ENCODE results near the gene SHANK1.

Gene SHANK1

DNA sequence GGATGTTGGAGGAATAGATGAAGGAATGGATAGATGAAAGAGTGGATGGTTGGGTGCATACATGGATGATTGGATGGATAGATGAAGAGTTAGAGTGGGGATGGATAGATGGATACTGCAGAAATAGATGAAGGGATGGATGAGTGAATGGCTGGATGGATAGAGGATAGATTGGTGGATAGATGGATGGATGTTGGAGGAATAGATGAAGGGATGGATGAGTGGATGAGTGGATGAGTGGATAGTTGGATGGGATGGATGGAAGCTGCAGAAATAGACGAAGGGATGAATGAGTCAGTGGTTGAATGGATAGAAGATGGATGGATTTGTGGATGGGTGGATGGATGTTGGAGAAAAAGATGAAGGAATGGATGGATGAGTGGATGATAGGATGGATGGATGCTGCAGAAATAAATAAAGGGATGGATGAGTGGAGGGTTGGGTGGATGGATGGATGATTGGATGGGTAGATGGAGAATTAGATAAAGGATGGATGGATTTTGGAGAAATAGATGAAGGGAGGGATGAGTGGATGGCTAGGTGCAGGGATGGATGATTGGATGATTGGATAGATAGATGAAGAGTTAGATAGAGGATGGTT is 75.2 kb downstream of the SHANK1 start:
- no peak overlapping the region for H3K4me3 ChIP-seq (ENCODE audit: control insufficient read depth, low read depth, low read length)
- TF ChIP-seq, protein P1, sequence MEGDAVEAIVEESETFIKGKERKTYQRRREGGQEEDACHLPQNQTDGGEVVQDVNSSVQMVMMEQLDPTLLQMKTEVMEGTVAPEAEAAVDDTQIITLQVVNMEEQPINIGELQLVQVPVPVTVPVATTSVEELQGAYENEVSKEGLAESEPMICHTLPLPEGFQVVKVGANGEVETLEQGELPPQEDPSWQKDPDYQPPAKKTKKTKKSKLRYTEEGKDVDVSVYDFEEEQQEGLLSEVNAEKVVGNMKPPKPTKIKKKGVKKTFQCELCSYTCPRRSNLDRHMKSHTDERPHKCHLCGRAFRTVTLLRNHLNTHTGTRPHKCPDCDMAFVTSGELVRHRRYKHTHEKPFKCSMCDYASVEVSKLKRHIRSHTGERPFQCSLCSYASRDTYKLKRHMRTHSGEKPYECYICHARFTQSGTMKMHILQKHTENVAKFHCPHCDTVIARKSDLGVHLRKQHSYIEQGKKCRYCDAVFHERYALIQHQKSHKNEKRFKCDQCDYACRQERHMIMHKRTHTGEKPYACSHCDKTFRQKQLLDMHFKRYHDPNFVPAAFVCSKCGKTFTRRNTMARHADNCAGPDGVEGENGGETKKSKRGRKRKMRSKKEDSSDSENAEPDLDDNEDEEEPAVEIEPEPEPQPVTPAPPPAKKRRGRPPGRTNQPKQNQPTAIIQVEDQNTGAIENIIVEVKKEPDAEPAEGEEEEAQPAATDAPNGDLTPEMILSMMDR (IDR thresholded peaks at IDR 0.05; ENCODE audit: control insufficient read depth, insufficient read depth, low read depth, low read length, missing control alignments) = no peak
- DNase-seq (ENCODE audit: low read depth) = no peak

DNA sequence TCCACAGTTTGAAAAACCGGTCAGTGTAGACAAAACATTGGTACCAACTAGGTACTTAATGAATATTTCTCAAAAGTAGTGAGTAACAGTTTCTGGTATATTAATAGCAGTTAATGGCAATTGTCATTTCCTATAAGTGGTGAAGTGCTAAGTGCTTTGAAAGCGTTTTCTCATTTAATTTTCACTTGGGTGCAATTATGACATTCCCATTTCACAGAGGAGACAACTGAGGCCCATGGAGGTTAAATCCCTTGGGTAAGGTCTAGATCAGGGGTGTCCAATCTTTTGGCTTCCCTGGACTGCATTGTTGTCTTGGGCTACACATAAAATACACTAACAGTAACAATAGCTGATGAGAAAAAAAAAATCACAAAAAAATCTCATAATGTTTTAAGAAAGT is 79.2 kb downstream of the SHANK1 start:
- TF ChIP-seq, protein P1 (IDR thresholded peaks at IDR 0.05; ENCODE audit: control insufficient read depth, insufficient read depth, low read depth, low read length, missing control alignments) = no peak
- no peak overlapping the region for H3K4me3 ChIP-seq (ENCODE audit: control insufficient read depth, low read depth, low read length)
- DNase-seq (ENCODE audit: low read depth) = no peak

DNA sequence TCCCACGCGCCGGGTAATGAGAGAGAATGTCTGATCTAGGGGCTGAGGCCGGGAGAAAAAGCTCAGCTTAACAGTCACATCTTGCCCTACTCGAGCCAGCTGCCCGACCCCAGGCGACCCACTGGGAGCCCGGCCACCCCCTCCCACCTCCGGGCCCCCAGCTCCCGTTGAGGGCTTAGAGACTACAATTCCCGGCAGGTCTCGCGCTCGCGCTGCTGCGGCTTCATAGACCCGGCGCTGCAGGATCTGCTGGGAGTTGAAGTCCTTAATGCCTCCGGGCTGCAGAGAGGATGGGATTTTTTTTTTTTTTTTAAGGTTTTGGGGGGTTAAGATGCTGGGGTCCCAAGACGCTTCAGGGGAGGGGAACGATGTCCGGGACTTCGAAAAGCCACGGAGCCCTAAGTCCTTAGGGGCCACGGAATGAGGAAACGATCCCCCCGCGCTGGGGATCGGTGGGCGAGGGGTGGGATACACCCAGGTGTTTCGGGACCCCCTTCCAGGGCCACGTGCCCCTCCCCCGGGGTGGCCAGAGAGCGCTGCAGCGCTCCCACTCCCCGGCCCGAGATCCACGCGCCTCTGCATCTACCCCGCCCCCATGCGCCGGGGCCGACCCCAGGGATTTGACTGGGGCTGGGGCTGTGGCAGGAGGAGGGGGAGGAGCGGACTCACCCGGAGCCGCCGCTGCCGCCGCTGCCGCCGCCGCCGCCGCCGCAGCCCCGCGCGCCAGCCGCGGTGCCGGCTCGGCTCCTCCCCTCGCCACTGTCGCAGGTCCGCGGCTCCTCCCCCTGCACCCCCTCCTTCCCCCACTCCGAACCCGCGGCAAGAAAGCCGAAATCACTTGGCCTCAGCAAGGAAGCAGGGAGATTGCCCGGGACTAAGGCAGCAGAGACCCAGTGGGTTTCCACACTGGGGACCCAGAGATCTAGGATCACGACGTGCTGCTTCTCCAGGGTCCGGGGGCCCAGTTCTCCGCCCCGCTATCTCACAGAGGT is 80.2 kb downstream of the SHANK1 start, which contains the start of gene SYT3:
SYT3 (minus strand) TSS at position 761 of the 992 bp plus-strand sequence. CDS start 2,470 bp downstream, outside the sequence.
- TF ChIP-seq, protein P1 (IDR thresholded peaks at IDR 0.05; ENCODE audit: control insufficient read depth, insufficient read depth, low read depth, low read length, missing control alignments) = no peak
- peak within 1 kb of the TSS; percentile 38 for H3K4me3 ChIP-seq (ENCODE audit: control insufficient read depth, low read depth, low read length)
- no peak for DNase-seq (ENCODE audit: low read depth)

DNA sequence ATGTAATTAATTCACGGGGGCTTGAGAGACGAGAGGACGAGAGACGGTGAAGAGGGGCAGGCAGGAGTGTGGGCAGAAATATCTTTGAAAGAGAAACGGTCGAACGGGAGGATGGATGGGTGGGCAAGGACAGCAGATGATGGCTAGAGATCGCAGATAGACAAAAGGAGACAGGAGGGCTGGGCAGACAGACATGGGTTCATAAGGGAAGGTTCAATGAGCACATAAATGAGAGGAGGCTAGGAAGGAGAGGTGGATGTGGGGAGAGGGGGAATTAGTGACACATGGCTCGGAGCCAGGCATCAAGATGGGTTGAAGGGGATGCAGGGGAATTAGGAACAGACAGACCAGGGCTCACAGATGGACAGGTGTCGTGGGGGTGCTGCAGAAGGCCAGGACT is 81.0 kb downstream of the SHANK1 start:
- no peak overlapping the region for H3K4me3 ChIP-seq (ENCODE audit: control insufficient read depth, low read depth, low read length)
- TF ChIP-seq, protein P1 (IDR thresholded peaks at IDR 0.05; ENCODE audit: control insufficient read depth, insufficient read depth, low read depth, low read length, missing control alignments) = no peak
- DNase-seq (ENCODE audit: low read depth) = no peak

DNA sequence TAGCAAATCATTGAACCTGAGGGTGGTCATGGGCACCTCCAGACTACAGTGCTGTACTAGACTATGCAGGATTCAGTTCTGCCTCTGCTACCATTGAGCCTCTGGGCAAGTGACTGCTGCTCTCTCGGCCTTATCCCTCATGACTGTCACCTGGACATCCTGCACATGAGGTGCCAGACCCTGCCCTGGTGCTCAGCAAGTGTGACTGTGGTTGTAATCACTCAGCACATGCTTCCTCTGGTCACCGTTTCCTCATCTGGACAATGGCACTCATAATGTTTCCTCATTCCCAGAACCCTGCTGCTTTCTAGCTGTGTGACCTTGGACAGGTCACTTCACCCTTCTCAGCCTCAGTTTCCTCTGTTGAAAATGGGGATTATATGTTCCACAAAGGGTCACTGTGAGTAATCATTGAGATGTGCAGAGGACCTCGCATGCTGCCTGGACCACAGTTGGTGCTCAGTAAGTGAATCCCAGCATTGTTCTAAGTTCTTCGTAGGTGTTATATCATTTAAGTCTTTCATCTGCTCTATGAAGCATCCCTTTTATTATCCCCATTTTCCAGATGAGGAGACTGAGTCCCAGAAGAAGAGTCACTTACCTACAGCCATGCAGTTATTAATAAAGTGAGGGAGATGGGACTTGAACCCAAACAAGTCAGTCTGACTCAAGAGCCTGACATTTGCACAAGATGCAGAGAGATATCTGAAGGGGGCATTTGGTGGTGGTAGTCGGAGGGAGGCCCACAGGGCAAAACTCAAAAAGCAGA is 83.1 kb downstream of the SHANK1 start:
- H3K4me3 ChIP-seq (ENCODE audit: control insufficient read depth, low read depth, low read length) = no peak overlapping the region
- TF ChIP-seq, protein P1 (IDR thresholded peaks at IDR 0.05; ENCODE audit: control insufficient read depth, insufficient read depth, low read depth, low read length, missing control alignments) = no peak
- no peak for DNase-seq (ENCODE audit: low read depth)

DNA sequence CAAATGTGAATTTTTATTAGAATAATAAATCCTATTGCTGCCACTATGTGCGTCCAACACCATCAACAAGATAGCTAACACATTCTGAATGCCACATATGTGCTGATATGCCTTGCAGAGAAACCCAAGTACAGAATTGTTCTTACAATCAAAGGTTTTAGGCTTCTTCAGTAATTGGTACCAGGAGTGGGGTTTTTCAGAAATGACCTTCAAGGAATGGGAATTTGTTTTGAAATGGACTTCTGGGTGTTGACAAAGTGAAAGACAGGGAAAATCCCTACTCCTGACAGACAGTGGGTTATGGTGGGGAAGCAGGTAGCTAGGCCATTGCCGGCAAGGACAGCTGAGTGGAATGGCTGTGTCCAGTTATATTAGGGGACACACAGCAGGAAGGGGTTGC is 85.6 kb downstream of the SHANK1 start:
- TF ChIP-seq, protein P1 (IDR thresholded peaks at IDR 0.05; ENCODE audit: control insufficient read depth, insufficient read depth, low read depth, low read length, missing control alignments) = no peak
- no peak for DNase-seq (ENCODE audit: low read depth)
- no peak overlapping the region for H3K4me3 ChIP-seq (ENCODE audit: control insufficient read depth, low read depth, low read length)

All from AG09309 (cell line).